ENCODE results near the gene PIK3CG.

The PIK3CG gene

GRCh38 chr7:106848851-106849442, 16.1 kb upstream of the PIK3CG start:
- TF ChIP-seq, protein P1, sequence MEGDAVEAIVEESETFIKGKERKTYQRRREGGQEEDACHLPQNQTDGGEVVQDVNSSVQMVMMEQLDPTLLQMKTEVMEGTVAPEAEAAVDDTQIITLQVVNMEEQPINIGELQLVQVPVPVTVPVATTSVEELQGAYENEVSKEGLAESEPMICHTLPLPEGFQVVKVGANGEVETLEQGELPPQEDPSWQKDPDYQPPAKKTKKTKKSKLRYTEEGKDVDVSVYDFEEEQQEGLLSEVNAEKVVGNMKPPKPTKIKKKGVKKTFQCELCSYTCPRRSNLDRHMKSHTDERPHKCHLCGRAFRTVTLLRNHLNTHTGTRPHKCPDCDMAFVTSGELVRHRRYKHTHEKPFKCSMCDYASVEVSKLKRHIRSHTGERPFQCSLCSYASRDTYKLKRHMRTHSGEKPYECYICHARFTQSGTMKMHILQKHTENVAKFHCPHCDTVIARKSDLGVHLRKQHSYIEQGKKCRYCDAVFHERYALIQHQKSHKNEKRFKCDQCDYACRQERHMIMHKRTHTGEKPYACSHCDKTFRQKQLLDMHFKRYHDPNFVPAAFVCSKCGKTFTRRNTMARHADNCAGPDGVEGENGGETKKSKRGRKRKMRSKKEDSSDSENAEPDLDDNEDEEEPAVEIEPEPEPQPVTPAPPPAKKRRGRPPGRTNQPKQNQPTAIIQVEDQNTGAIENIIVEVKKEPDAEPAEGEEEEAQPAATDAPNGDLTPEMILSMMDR (IDR thresholded peaks at IDR 0.05): no peak

- TF ChIP-seq, protein P1 (IDR thresholded peaks at IDR 0.05): no peak
Observed at GRCh38 chr7:106853250-106853908, 11.7 kb upstream of the PIK3CG start.

DNA sequence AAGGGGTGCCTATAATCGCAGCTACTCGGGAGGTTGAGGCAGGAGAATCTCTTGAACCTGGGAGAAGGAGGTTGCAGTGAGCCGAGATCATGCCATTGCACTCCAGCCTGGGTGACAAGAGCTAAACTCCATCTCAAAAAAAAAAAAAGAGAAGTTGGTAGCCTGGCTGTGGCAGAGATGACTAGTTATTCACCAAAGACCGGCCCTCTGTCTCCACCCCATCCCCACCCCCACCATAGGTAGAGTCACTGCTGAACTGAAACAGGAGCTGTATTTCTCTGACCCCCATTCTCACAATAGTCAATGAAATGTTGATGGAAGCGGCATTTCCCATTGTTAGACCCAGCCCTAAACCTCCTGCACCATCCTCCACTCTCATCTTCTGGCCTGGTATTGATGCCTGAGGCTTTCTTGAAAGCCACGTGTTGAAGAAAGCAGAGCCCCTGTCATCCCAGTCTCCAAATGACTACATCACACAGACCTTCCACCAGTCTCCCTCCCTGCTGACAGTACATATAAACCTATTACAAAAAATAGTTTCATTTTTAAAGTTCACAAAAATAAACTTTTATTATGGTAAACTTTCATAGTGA, 9.4 kb upstream of the PIK3CG start:
- TF ChIP-seq, protein P1 (IDR thresholded peaks at IDR 0.05): no peak

DNA sequence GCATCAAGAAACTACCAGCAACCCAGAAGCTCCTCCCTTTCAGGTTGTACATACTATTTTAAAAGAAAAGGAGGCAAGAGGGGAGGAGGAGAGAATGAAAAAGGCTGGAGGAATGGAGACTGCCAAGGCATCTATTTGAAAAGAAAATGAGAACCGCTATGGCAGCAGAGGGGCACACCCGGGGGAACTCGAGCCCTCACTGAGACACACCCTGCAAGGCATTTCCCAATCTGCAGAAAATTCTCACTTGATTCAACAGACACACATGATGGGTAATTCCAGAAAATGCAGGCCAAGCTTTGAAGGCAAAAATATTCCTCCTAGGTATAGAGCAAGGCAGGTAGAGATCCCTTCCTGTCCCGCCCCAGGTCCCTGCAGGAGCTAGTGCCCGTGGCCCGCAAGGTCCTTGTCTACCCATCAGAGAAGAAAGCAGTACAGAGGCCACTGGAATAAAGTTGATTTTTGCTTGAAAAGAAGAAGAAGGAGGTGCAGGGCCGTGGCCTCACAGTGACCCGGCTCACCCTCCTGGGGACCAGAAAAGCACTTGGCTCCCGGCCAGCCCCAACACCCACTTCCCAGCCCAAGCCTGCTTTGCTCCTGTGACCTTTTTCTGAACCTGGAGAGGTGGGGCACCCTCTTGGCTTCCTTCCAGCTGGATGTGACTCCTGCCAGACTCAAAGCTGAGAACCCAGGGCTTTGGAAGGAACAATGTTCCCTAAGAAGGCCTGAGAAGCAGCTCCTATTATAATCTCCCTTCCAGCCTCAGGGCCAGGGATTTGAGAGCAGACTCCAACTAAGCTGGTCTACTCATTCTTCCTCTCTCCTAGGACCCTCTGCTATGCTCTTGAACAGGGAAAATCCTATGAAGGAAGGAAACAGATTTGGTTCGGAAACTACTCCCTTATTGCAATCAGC, 6.2 kb upstream of the PIK3CG start:
- TF ChIP-seq, protein P1 (IDR thresholded peaks at IDR 0.05): no peak

DNA sequence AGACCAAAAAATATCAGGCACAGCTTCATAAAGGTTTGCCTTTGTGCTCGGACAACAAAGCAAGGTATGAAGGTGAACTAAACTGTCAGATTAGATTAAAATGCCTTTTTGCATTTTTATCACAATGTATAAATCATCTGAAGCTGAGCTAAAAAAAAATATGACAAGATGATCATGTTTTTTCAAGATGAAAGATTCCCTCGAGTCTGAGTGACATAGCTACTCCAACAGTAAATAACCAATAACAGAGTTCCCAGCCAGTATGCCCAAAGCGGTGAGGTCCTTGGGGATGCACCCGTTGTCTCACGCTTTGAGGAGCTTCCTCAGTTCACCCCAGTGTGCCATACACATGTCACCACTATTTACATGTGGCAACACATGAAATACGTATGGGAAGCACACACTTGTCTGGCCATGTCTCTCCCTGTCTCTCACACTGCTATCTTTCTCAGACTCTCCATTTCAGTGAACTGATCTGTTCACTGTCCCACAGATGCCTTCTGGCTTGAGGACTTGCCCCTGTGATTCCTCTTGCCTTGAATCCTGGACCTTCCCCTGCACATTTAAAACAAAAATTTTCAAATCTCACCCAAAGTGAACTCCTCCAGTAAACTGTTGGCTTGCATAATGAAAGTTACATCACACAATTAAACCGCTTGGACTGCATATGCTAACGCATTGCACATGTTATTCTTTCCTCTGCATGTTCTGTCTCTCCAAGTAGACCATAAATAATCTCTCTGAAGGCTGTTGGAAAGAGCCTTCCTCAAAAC, 2.6 kb upstream of the PIK3CG start:
- TF ChIP-seq, protein P1 (IDR thresholded peaks at IDR 0.05): no peak

DNA sequence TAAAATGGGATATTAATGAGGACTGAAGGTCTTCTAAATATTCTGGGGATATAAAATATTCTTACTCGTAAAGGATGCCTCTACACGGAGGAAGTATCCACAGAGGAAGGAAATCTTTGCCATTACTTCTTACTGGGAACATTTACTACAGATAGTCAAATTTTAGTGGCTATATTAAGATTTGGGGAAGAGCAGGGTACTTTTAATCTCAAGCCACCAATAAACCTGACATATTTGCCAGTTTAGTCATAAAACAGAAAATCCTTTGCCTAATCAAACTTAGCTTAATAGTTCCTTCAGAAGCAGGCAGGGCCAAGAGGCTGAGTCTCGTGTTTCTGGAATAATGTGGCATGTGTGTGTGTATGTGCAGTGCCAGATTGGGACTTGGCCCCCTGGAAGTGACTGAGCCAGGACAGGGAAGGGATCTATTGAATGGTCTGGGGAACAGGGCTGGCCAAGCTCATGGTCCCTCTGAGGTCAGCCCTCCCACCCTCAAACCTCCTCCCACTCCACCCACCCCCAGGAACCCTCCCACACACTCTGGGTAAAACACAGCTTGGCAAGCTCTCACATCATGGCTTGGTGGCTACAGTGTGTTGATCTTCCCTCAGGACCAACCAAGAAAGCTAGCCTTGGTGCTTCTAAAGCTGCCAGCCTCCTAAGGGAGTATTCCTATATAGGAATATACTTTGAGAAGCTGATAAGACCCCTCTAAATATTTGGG, 1.6 kb upstream of the PIK3CG start:
- TF ChIP-seq, protein P1 (IDR thresholded peaks at IDR 0.05): no peak
